Mesothelial cell of epicardium (in vitro differentiated cells): ENCODE measurements around the gene SMAD6. TPM values are rescaled to one million over a fixed set of nuclear protein-coding genes. Genes with fewer than 3 reads are reported as not detected.
A peak's percentile ranks its signal among the peaks of the same experiment; 100 is the strongest.

Source experiments
- DNase-seq, 2 experiments: peaks; one replicate each; pipeline ENCODE4 v3.0.0; 2021; ENCODE audit warnings: low spot score in 2 of 2; ENCODE audit not compliant: unreplicated experiment in 2 of 2
- H3K27ac Mint-ChIP-seq: 2 replicates; pipeline ENCODE4 v1.8.0; 2021; ENCODE audit warnings: mixed read lengths
- H3K27me3 Mint-ChIP-seq: 2 replicates; pipeline ENCODE4 v1.8.0; 2021; ENCODE audit warnings: low read depth, mixed read lengths
- H3K36me3 Mint-ChIP-seq: 2 replicates; pipeline ENCODE4 v1.8.0; 2021; ENCODE audit warnings: mixed read lengths
- H3K4me1 Mint-ChIP-seq: 2 replicates; pipeline ENCODE4 v1.8.0; 2021; ENCODE audit warnings: mixed read lengths
- H3K4me3 Mint-ChIP-seq: 2 replicates; pipeline ENCODE4 v1.8.0; 2021; ENCODE audit warnings: mild to moderate bottlenecking, moderate library complexity, mixed read lengths
- H3K9me3 Mint-ChIP-seq: 2 replicates; pipeline ENCODE4 v1.8.0; 2021; ENCODE audit warnings: mixed read lengths
- total RNA-seq: library from RNA; stranded (reverse); gene quantifications from 3 replicates; pipeline ENCODE4 v1.2.1, GENCODE V29; 2021
- TF ChIP-seq, protein P1 (sequence below): fragments of 200-600 bp; sonication (generic); IDR thresholded peaks from one replicate; pipeline ENCODE4 v1.5.0; 2021; ENCODE audit warnings: antibody characterized with exemption; ENCODE audit not compliant: unreplicated experiment

Gene SMAD6
- total RNA-seq, 1 donor from 2014 or later = 176 TPM

DNA sequence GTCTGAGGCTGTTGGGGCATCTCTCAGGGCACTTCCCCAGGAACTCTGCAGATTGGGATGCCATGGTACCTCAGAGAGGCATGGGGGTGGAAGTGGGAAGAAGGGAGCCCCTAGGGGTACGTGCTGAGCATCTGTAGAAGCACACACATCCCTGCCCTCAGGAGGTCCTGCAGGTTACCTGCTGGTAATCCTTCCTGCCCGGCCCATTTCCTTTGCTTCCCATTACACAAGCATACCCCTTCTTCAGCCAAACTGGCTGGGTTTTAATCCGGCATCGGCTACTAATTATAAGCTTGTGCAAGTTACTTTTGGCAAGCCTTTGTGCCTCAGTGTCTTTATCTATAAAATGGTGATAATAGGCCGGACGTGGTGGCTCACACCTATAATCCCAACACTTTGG lies 3.1 kb upstream of the SMAD6 start:
- TF ChIP-seq, protein P1, sequence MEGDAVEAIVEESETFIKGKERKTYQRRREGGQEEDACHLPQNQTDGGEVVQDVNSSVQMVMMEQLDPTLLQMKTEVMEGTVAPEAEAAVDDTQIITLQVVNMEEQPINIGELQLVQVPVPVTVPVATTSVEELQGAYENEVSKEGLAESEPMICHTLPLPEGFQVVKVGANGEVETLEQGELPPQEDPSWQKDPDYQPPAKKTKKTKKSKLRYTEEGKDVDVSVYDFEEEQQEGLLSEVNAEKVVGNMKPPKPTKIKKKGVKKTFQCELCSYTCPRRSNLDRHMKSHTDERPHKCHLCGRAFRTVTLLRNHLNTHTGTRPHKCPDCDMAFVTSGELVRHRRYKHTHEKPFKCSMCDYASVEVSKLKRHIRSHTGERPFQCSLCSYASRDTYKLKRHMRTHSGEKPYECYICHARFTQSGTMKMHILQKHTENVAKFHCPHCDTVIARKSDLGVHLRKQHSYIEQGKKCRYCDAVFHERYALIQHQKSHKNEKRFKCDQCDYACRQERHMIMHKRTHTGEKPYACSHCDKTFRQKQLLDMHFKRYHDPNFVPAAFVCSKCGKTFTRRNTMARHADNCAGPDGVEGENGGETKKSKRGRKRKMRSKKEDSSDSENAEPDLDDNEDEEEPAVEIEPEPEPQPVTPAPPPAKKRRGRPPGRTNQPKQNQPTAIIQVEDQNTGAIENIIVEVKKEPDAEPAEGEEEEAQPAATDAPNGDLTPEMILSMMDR = no peak
- Mint-ChIP-seq H3K4me3 (no peak overlapping the region), H3K27me3 (no peaks in the 10 kb centered on the region), H3K27ac (no peak overlapping the region), H3K4me1 (peaks cover 24% of the 10 kb centered on the region), H3K9me3 (no peaks in the 10 kb centered on the region), H3K36me3 (no peaks in the 10 kb centered on the region)
- no peak for DNase-seq

DNA sequence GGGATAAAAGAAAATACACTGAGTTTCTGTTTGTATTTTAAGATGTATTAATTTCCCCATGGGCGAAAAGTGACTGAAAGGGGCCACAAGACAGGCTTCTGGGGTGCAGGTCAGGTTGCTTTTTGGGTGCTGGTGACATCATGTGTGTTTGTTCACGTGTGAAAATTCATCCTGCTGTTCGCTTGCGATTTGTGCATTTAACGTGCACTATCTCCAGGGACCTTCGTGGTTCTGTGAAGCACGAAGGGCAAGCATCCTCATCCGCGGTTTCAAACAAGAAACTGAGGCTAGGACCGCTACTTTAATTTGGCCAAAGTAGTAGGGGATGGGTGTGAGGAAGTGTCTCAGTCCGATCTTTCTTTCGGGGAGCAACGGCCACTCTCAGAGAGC lies 1.6 kb upstream of the SMAD6 start:
- DNase-seq = no peak
- peak overlapping the region; percentile 72 for H3K4me3 Mint-ChIP-seq
- H3K4me1 Mint-ChIP-seq = peaks cover 23% of the 10 kb centered on the region
- no peaks in the 10 kb centered on the region for H3K27me3 Mint-ChIP-seq
- H3K9me3 Mint-ChIP-seq = no peaks in the 10 kb centered on the region
- H3K27ac Mint-ChIP-seq = peak overlapping the region; percentile 93
- H3K36me3 Mint-ChIP-seq = peaks cover 12% of the 10 kb centered on the region
- TF ChIP-seq, protein P1 = no peak

DNA sequence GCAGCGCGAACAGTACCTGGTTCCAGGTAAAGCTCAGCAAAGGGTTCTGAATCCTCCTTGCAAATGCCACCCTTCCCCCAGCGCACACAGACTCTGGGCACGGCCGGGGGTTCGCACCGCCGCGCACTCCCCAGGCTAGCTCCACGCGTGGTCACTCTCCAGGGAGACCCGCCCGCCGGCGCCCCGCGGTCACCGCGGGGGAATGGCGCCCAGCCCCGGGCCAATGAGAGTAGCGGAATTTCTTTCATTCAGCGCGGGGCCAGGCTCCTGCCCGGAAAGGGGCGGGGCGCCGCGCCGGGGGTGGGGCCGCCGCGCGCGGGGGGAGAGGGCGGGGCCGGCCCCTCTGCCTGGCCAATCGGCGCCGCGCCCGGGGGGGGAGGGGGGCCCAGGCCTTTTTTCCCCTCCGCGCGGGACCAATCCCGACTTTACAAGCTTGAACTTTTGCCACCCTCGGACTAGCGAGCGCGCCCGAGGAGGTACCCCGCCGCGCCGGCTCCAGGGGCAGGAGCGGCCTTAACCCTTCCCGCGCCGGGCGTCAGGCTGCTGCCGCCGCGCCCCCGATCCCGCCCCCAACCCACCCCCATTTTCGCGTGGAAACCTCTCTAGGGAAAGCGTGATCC lies 1.1 kb upstream of the SMAD6 start:
- peak overlapping the region; percentile 92 for H3K4me3 Mint-ChIP-seq
- H3K4me1 Mint-ChIP-seq = peaks cover 28% of the 10 kb centered on the region
- TF ChIP-seq, protein P1 = no peak
- peak; percentile 96 for DNase-seq
- no peaks in the 10 kb centered on the region for H3K27me3 Mint-ChIP-seq
- peak overlapping the region; percentile 97 for H3K27ac Mint-ChIP-seq
- peaks cover 17% of the 10 kb centered on the region for H3K36me3 Mint-ChIP-seq
- H3K9me3 Mint-ChIP-seq = no peaks in the 10 kb centered on the region

DNA sequence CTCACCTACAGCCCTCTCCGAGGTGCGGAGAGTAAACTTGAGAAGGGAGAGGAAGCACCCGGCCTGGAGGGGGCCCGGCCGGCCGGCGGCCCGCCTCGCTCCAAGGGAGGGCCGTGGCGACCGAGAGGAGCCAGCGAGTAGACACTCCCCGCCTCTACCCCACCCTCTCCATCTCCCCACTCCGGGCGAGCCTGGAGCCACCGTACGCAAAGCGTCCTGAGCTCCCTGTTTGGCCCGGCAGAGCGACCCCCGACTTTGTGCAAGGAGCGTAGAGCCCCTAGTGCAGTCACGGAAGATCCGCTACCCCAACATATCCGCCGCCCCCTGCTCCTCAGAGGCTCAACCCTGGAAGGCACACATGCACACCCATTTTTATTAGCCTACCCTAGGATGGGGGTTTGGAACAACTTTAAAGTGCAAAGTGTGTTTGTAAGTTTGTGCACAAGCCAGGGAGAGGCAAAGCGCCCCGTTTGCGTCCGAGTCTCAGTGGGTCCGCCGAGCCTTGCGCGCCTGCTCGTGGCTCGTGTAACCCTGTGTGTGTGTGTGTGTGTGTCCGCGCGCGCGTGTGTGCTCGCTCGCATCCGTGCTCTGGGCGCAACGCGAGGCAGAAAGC lies 508 bp upstream of the SMAD6 start:
- Mint-ChIP-seq H3K27me3 (no peaks in the 10 kb centered on the region), H3K36me3 (peaks cover 18% of the 10 kb centered on the region), H3K4me1 (peaks cover 32% of the 10 kb centered on the region), H3K4me3 (peak overlapping the region; percentile 92), H3K27ac (peak overlapping the region; percentile 97), H3K9me3 (no peaks in the 10 kb centered on the region)
- DNase-seq = peak; percentile 60 to 76
- TF ChIP-seq, protein P1 = no peak

DNA sequence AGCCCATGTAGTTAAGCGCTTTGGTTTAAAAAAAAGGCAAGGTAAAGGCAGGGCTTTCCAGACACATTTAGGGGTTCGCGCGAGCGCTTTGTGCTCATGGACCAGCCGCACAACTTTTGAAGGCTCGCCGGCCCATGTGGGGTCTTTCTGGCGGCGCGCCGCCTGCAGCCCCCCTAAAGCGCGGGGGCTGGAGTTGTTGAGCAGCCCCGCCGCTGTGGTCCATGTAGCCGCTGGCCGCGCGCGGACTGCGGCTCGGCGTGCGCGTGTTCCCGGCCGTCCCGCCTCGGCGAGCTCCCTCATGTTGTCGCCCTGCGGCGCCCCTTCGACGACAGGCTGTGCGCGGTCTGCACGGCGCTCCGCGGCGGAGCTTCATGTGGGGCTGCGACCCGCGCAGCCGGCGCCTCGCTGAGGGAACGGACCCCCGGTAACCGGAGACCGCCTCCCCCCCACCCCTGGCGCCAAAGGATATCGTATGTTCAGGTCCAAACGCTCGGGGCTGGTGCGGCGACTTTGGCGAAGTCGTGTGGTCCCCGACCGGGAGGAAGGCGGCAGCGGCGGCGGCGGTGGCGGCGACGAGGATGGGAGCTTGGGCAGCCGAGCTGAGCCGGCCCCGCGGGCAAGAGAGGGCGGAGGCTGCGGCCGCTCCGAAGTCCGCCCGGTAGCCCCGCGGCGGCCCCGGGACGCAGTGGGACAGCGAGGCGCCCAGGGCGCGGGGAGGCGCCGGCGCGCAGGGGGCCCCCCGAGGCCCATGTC lies 927 bp downstream of the SMAD6 start:
- peak overlapping the region; percentile 97 for H3K27ac Mint-ChIP-seq
- H3K9me3 Mint-ChIP-seq = no peaks in the 10 kb centered on the region
- DNase-seq = peak in 1 of 2 experiments; percentile 50
- peaks cover 43% of the 10 kb centered on the region for H3K4me1 Mint-ChIP-seq
- no peaks in the 10 kb centered on the region for H3K27me3 Mint-ChIP-seq
- TF ChIP-seq, protein P1 = no peak
- peak overlapping the region; percentile 92 for H3K4me3 Mint-ChIP-seq
- H3K36me3 Mint-ChIP-seq = peaks cover 18% of the 10 kb centered on the region
